ENCODE measurements around the gene CCR7. TPM values are rescaled to one million over a fixed set of nuclear protein-coding genes. Genes with fewer than 3 reads are reported as not detected.
A peak's percentile ranks its signal among the peaks of the same experiment; 100 is the strongest.

Gene CCR7
- total RNA-seq, 1 donor from 2014 or later, result 166 TPM

DNA sequence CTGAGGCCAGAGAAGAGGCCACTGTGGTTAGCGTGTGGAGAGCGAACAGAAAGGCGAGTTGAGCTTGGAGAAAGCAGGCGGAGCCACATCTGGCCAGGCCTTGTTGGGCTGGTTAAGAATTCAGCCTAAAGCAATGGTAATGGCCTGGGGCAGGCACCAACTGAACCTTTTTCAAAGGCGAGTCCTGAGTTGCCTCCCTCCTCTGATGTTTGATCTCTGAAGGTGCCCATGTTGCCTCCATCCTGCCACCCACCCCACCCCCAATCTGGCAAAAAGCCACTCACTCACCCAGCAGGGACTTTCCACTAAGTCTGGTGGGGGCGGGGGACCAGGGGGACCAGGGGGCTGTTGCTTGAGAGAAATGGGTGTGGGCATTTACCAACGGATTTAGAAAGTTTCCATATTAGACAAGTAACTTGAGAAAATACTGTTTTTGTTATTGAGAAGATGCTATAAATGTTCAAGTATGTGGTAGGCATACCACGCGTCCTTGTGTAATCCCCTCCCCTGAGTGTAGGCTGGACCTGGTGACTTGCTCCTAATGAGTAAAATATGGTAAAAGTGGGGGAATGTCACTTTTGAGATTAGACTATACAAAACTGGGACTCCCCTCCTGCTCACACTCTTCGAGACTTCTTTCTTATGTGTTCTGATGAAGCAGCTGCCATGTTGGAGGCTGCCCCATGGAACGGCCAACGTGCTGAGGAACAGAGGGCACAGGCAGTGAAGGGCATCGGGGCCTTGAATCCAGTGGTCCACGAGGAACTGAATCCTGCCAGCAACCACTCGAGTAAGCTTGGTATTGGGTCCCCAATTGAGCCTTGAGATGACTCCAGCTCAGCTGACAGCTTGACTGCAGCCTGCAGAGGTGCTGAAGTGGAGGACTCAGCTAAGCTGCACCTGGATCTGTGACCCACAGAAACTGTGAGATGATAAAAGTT, 34.0 kb downstream of the CCR7 start:
- Mint-ChIP-seq H3K36me3 (ENCODE audit: low read depth) (peaks cover 26% of the 10 kb centered on the region), H3K27me3 (ENCODE audit: insufficient read depth) (no peaks in the 10 kb centered on the region), H3K4me1 (ENCODE audit: low read depth) (peaks cover 82% of the 10 kb centered on the region), H3K27ac (peak overlapping the region; percentile 93), H3K9me3 (no peaks in the 10 kb centered on the region), H3K4me3 (peak overlapping the region; percentile 82)
- intact Hi-C loops (cut with micrococcal nuclease), result loop anchor here (1.0 to 10.0 kb wide), 6 partner anchors 15 to 317 kb away; partner anchors contain the start of gene WIPF2
- peak; percentile 48 for DNase-seq (ENCODE audit: low spot score)

DNA sequence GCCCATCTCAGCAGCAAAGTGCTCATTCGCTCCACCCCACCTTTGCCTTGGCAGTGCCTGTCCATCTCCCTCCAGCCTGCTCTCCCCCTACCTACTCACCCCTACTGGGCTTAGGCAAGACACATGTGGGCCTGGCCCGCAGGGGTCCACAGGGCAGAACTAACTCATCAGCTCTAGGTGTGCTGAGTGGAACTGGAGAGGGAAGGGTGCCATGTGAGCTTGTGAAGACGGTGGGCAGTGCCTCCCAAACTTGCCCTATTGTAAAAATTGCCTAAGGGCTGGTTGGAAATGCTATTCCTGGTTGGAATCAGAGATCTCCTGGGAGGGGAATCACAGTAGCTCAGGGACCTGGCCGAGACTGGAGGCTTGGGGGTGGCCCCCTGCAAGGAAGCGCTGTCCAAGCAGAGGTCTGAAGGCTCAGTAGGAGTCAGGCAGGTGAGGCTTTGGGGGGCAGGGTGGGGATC, 34.7 kb downstream of the CCR7 start:
- peaks cover 30% of the 10 kb centered on the region for H3K36me3 Mint-ChIP-seq (ENCODE audit: low read depth)
- intact Hi-C loops (cut with micrococcal nuclease), result loop anchor here (10.0 kb wide), 1 partner anchor 316 kb away; the partner anchor contains the start of gene WIPF2
- peak overlapping the region; percentile 93 for H3K27ac Mint-ChIP-seq
- H3K4me1 Mint-ChIP-seq (ENCODE audit: low read depth), result peaks cover 81% of the 10 kb centered on the region
- DNase-seq (ENCODE audit: low spot score), result no peak
- H3K9me3 Mint-ChIP-seq, result peaks cover 4% of the 10 kb centered on the region
- peak overlapping the region; percentile 65 for H3K4me3 Mint-ChIP-seq
- no peaks in the 10 kb centered on the region for H3K27me3 Mint-ChIP-seq (ENCODE audit: insufficient read depth)

DNA sequence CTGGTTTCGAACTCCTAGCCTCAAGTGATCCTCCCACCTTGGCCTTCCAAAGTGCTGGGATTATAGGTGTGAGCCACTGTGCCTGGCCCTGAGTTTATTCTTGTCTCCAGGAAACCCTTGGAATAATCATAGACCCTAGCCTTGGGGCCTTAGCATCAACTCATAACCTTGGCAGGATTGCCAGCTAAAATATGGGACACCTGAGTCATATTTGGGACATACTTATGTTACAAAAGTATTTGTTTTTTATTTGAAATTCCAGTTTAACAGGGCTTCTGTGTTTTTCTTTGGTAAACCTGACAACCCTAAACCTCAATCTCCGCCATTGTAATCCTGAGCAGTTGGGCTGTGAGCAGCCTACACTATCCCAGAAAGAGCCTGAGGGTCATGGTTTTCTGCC, 35.3 kb downstream of the CCR7 start:
- peaks cover 83% of the 10 kb centered on the region for H3K4me1 Mint-ChIP-seq (ENCODE audit: low read depth)
- intact Hi-C loops (cut with micrococcal nuclease), result loop anchor here (10.0 kb wide), 1 partner anchor 315 kb away; the partner anchor contains the start of gene WIPF2
- peaks cover 36% of the 10 kb centered on the region for H3K36me3 Mint-ChIP-seq (ENCODE audit: low read depth)
- H3K4me3 Mint-ChIP-seq, result peak overlapping the region; percentile 65
- no peaks in the 10 kb centered on the region for H3K27me3 Mint-ChIP-seq (ENCODE audit: insufficient read depth)
- no peak for DNase-seq (ENCODE audit: low spot score)
- peaks cover 9% of the 10 kb centered on the region for H3K9me3 Mint-ChIP-seq
- peak overlapping the region; percentile 93 for H3K27ac Mint-ChIP-seq

DNA sequence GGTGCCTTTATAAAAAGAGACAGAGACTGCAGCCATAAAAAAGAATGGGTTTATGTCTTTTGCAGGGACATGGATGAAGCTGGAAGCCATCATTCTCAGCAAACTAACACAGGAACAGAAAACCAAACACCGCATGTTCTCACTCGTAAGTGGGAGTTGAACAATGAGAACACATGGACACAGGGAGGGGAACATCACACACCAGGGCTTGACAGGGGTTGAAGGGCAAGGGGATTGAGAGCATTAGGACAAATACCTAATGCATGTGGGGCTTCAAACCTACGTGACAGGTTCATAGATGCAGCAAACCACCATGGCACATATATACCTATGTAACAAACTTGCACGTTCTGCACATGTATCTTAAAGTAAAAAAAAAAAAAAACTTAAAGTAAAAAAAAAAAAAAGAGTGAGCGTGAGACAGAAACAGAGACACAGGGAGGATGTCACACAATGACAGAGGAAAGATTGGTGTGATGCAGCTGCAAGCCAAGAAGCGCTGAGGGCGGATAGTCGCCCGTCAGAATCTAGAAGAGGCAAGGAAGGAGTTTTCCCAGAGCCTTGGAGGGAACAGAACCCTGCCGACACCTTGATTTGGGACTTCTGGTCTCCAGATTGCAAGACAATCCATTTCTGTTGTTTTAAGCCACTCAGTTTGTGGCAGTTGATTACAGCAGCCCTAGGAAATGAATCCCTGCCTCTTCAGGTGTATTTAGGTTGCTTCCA, 36.4 kb downstream of the CCR7 start:
- H3K36me3 Mint-ChIP-seq (ENCODE audit: low read depth), result peaks cover 46% of the 10 kb centered on the region
- intact Hi-C loops (cut with micrococcal nuclease), result no loop called here
- no peaks in the 10 kb centered on the region for H3K27me3 Mint-ChIP-seq (ENCODE audit: insufficient read depth)
- peak overlapping the region; percentile 62 for H3K4me3 Mint-ChIP-seq
- peak overlapping the region; percentile 90 for H3K27ac Mint-ChIP-seq
- peaks cover 20% of the 10 kb centered on the region for H3K9me3 Mint-ChIP-seq
- H3K4me1 Mint-ChIP-seq (ENCODE audit: low read depth), result peaks cover 85% of the 10 kb centered on the region
- no peak for DNase-seq (ENCODE audit: low spot score)

DNA sequence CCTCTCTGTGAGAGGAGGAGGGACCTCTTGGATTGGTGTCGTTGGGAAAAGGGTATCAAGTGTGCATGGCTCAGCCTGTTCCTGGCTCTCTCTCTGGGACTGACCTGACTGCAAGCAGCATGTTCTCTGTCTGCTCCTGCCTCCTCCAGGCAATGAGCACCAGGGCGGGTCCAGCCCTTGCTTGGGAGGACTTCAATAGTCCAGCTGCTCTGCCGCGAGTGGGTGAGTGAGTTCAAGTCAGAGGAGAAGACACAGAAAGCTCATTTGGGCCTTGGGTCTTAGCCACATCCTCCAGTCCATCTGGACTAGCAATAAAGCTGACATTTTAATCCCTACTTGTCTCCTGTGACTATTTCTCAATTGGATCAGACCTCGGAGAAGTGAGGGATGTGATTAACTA, 38.6 kb downstream of the CCR7 start:
- no peak for DNase-seq (ENCODE audit: low spot score)
- H3K36me3 Mint-ChIP-seq (ENCODE audit: low read depth), result peaks cover 59% of the 10 kb centered on the region
- H3K9me3 Mint-ChIP-seq, result peaks cover 25% of the 10 kb centered on the region

DNA sequence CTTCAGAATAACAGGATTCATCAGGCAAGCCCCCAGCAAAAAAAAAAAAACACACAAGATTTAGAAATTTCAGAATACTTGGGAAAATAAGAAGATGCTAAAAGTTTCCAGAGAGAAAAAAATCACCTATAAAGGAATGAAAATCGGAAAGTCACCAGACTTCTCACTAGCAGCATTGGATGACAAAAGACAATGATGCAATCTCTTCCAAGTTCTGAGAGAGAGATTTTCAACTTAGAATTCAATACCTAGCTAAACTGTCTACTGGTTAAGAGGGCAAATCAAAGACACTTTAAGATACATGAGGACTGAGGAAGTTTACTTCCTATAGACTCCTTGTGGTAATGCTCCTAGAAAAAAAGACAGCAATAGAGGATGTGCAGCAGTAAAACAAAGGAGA, 40.0 kb downstream of the CCR7 start:
- Mint-ChIP-seq H3K27me3 (ENCODE audit: insufficient read depth) (no peaks in the 10 kb centered on the region), H3K27ac (no peak overlapping the region), H3K9me3 (peaks cover 25% of the 10 kb centered on the region), H3K4me3 (no peak overlapping the region), H3K4me1 (ENCODE audit: low read depth) (peaks cover 84% of the 10 kb centered on the region), H3K36me3 (ENCODE audit: low read depth) (peaks cover 65% of the 10 kb centered on the region)
- intact Hi-C loops (cut with micrococcal nuclease), result no loop called here
- no peak for DNase-seq (ENCODE audit: low spot score)

More for the DNA sequence above, 38.6 kb downstream of the CCR7 start:
- Mint-ChIP-seq H3K27ac (no peak overlapping the region), H3K4me3 (peak overlapping the region; percentile 7), H3K27me3 (ENCODE audit: insufficient read depth) (no peaks in the 10 kb centered on the region), H3K4me1 (ENCODE audit: low read depth) (peaks cover 84% of the 10 kb centered on the region)
- intact Hi-C loops (cut with micrococcal nuclease), result no loop called here

DNA sequence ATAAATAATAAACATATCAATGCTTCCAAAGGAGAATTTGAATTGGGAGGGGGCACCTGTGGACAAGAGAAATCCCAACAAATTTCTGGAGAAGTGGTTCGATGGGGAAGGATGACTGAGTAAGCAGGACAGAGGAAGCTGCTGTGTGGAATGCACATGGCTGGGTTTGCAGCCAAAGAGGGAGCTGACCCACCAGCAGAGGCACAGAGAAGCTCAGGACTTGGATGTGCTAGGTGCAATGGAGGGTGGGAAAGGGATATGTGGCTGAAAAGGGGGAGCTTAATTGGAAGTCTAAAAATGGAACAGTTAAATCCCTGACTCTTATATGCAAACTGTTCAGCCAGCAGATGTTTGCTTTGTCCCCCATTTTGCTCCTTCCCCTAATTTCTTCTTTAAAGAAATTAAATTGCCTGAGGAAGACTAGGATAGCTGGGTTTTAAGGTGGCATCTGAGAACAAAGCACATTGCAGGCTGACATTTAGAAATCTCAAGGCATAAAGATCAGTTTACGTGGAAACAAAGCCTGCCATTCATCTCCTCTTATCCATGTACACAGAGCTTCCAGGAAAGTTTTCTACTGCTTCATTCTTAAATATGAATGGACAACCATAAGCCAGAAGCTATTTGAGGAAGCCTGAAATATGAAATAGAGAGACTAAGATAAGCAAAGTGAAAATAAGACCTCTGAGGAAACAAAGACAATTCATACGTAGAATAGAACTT, 40.9 kb downstream of the CCR7 start:
- H3K27me3 Mint-ChIP-seq (ENCODE audit: insufficient read depth), result no peaks in the 10 kb centered on the region
- peaks cover 25% of the 10 kb centered on the region for H3K9me3 Mint-ChIP-seq
- H3K4me3 Mint-ChIP-seq, result no peak overlapping the region
- DNase-seq (ENCODE audit: low spot score), result no peak
- peaks cover 67% of the 10 kb centered on the region for H3K36me3 Mint-ChIP-seq (ENCODE audit: low read depth)
- no peak overlapping the region for H3K27ac Mint-ChIP-seq
- H3K4me1 Mint-ChIP-seq (ENCODE audit: low read depth), result peaks cover 86% of the 10 kb centered on the region
- intact Hi-C loops (cut with micrococcal nuclease), result no loop called here

DNA sequence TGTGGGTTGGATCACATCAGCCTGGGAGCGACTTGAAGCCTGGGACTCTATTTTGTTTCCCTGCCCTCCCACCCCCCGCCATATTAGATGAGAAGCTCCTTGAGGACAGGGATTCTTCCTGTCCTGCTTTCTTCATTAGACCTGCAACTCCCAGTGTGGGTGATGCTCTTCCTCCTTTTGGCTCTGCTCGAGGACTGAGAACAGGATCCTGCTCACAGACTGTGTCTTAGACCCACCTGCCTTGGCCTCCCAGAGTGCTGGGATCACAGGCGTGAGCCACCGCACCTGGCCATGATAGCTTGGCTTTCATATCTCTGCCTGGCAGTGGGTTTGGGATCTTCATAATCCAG, 42.3 kb downstream of the CCR7 start:
- no peak for DNase-seq (ENCODE audit: low spot score)
- Mint-ChIP-seq H3K36me3 (ENCODE audit: low read depth) (peaks cover 69% of the 10 kb centered on the region), H3K27ac (no peak overlapping the region), H3K4me1 (ENCODE audit: low read depth) (peaks cover 88% of the 10 kb centered on the region), H3K27me3 (ENCODE audit: insufficient read depth) (no peaks in the 10 kb centered on the region), H3K9me3 (peaks cover 25% of the 10 kb centered on the region), H3K4me3 (no peak overlapping the region)
- intact Hi-C loops (cut with micrococcal nuclease), result no loop called here

DNA sequence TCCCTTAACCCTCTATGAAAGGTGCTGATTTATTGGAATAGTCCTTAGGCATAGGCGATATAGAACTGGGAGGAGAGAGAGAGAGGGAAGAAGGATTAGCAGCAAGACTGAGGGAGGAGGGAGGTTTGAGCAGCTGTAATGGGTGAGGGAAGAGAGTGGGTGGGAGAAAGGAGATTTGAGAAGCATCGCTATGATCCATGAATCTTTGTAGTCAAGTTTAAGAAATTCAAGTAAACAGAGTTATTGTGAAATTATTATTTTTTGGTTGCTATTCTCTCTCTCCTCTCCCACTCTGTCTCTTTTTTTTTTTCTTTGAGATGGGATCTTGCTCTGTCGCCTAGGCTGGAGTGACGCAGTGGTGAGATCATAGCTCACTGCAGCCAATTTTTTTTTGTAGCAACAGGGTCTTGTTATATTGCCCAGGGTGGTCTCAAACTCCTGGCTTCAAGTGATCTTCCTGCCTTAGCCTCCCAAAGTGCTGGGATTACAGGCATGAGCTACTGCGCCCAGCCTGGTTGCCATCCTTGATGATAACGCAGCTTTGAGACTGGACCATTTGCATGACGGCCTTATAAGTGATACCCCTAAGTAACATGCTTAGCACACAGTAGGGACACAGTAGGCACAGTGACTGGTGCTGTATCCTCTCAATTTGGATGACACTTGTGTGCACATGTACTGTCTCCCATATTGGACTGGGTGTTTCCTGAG, 42.9 kb downstream of the CCR7 start:
- intact Hi-C loops (cut with micrococcal nuclease), result no loop called here
- peak overlapping the region; percentile 61 for H3K27ac Mint-ChIP-seq
- H3K27me3 Mint-ChIP-seq (ENCODE audit: insufficient read depth), result no peaks in the 10 kb centered on the region
- peaks cover 25% of the 10 kb centered on the region for H3K9me3 Mint-ChIP-seq
- DNase-seq (ENCODE audit: low spot score), result no peak
- peak overlapping the region; percentile 69 for H3K4me3 Mint-ChIP-seq
- H3K4me1 Mint-ChIP-seq (ENCODE audit: low read depth), result peaks cover 86% of the 10 kb centered on the region
- peaks cover 69% of the 10 kb centered on the region for H3K36me3 Mint-ChIP-seq (ENCODE audit: low read depth)

DNA sequence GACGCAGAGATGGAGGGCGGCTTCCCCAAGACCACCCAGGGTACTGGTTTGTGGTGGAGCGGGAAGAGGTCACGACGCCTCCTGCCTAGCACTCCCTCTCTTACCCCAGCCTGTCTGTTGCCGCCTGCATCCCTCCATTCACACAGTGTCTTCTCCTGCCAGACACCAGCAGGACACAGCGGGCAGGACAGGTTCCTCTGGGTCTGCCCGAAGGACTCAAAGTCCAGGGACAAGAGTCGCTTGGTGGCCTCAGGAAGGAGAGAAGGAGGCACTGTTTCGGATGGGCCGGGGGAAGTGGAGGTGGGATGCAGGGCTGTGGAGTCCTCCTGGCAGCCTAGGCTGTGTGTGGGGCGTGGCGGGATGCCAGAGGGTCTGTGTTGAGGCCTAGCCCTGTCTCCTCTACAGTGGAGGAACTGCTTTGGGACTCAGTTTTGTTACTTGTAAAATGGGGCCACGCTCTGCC, 44.2 kb downstream of the CCR7 start:
- peak overlapping the region; percentile 69 for H3K4me3 Mint-ChIP-seq
- peaks cover 96% of the 10 kb centered on the region for H3K4me1 Mint-ChIP-seq (ENCODE audit: low read depth)
- intact Hi-C loops (cut with micrococcal nuclease), result no loop called here
- H3K27ac Mint-ChIP-seq, result peak overlapping the region; percentile 65
- no peaks in the 10 kb centered on the region for H3K27me3 Mint-ChIP-seq (ENCODE audit: insufficient read depth)
- H3K9me3 Mint-ChIP-seq, result peaks cover 25% of the 10 kb centered on the region
- peaks cover 61% of the 10 kb centered on the region for H3K36me3 Mint-ChIP-seq (ENCODE audit: low read depth)
- DNase-seq (ENCODE audit: low spot score), result no peak

DNA sequence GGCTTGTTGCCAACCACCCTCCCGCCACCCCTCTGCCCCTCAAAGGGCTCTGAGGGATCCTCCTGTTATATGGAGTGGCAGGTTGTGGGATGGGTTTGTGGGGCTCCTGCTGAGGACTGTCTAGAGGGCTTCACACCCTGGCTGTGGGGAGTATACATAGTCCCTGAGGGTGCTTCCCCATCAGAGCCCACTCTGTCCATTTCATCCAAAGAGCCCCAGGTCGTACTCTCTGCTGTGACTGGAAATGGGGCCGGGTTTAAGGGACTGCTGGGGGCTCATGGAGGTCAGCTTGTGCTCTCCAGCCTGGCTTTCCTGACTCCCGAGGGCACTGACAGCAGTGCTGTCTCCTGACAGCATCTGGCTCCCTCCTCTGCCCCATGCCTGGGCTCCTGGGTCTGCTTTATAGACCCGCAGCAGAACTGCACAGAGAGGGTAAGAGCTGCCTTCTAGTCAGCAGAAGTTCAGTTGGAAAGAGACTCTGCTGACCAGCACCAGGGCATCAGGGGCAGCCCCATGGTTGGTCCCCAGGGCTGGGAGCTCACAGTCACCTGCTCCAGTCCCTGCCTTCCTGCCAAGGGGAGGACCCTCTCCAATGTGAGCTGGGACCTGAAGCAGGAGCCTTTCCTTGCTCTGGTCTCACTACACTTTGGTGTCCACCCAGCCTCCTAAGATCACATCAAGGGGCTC, 46.0 kb downstream of the CCR7 start:
- peaks cover 8% of the 10 kb centered on the region for H3K9me3 Mint-ChIP-seq
- intact Hi-C loops (cut with micrococcal nuclease), result no loop called here
- peak overlapping the region; percentile 80 for H3K4me3 Mint-ChIP-seq
- peaks cover 96% of the 10 kb centered on the region for H3K4me1 Mint-ChIP-seq (ENCODE audit: low read depth)
- H3K36me3 Mint-ChIP-seq (ENCODE audit: low read depth), result peaks cover 45% of the 10 kb centered on the region
- H3K27me3 Mint-ChIP-seq (ENCODE audit: insufficient read depth), result no peaks in the 10 kb centered on the region
- DNase-seq (ENCODE audit: low spot score), result no peak
- H3K27ac Mint-ChIP-seq, result peak overlapping the region; percentile 80

Measured in activated T-helper 1 cell treated with anti-CD3 and anti-CD28 coated beads, Interleukin-12 subunit alpha, Interleukin-12 subunit beta, Interleukin-2, Interleukin-4 antibody, amounts not matched to agents 30 ng/mL and 10 ng/mL and 1 ng/mL, durations not matched to agents 14 hours and 24 hours and 36 hours (primary cell).